ENCODE measurements around the gene TBC1D8. TPM values are rescaled to one million over a fixed set of nuclear protein-coding genes. Genes with fewer than 3 reads are reported as not detected.

The TBC1D8 gene
- total RNA-seq, 2 experiments from 2014 or later = 0.12 to 0.45 TPM

DNA sequence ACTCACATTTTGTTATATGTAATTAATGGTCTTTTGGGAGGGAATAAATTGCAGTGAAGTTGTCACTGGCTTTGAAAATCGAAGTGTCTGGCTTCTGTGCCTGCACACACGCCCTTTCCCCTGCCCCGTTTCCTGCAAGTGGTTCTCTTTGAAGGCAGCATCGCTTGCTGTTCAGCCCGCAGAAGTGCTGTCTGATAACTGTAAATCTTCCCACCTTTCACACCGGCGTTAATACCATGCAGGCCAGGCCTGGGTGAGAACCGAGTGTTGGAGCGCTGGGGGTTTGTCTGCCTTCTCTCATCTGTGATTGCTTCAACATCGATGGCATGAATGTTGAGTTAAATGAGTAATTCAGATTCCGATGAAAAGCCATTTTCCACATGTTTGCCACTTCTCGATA lies 187.0 kb downstream of the TBC1D8 start:
- DNase-seq (no peak), ATAC-seq (no peak)
- H3K36me3 Mint-ChIP-seq = no peaks in the 10 kb centered on the region
- no peak overlapping the region for H3K27ac Mint-ChIP-seq
- no peaks in the 10 kb centered on the region for H3K27me3 Mint-ChIP-seq
- H3K4me1 Mint-ChIP-seq = no peaks in the 10 kb centered on the region
- no peak overlapping the region for H3K4me3 Mint-ChIP-seq
- CTCF ChIA-PET = no interaction called here
- no peaks in the 10 kb centered on the region for H3K9me3 Mint-ChIP-seq (ENCODE audit: low read depth)

DNA sequence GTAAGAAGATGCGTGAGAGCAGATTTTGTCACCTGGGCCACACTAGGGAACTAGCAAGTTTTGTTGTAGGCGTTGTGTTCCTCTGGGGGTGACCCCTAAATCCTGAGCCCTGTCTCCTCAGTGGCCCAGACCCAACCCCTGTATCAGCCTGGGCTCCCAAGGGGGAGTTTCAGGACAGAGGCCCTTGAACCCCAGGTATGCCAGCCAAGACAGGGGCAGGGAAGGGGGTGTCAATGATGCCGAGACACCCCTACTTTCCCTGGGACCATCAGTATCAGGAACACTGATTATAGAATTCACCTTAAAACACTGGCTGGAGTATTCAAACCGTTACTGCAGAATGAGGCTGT lies 188.2 kb downstream of the TBC1D8 start:
- CTCF ChIA-PET = no interaction called here
- no peaks in the 10 kb centered on the region for H3K36me3 Mint-ChIP-seq
- ATAC-seq = no peak

DNA sequence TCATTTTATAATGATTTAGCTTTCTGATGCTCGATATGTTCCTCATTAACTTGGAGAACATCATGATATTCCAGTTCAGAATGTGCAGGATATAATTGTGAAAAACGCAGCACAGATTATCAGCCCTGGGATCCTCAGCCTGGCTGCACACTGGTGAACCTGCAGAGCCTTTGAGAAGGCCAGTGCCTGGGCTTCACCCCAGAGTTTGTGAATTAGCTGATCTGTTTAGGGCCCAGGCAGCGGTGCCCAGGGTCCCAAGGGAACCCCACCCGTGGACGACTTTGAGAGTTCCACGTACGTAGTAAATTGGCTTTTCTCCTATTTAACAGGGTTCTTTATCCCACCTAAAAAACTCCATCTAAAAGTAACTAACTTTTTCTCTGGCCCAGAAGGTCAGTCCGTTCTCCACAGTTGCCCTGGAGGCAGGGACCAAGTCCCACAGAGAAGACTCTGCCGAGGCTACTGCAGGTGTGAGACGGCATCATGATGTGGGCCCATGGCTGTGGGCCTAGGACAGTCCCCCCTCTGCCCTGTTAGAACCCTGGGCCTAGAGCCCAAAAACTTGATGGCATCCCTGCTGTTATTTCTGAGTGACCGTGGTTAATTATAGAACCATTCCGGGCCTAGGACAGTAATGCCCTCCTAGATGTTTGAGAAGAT lies 188.7 kb downstream of the TBC1D8 start:
- H3K4me1 Mint-ChIP-seq = no peaks in the 10 kb centered on the region
- H3K27ac Mint-ChIP-seq = no peak overlapping the region
- H3K9me3 Mint-ChIP-seq (ENCODE audit: low read depth) = no peaks in the 10 kb centered on the region
- DNase-seq (no peak), ATAC-seq (no peak)
- H3K36me3 Mint-ChIP-seq = no peaks in the 10 kb centered on the region
- CTCF ChIA-PET = no interaction called here
- no peak overlapping the region for H3K4me3 Mint-ChIP-seq
- H3K27me3 Mint-ChIP-seq = no peaks in the 10 kb centered on the region

More for the DNA sequence above, 188.2 kb downstream of the TBC1D8 start:
- Mint-ChIP-seq H3K27ac (no peak overlapping the region), H3K4me1 (no peaks in the 10 kb centered on the region), H3K27me3 (no peaks in the 10 kb centered on the region), H3K9me3 (ENCODE audit: low read depth) (no peaks in the 10 kb centered on the region), H3K4me3 (no peak overlapping the region)
- no peak for DNase-seq

DNA sequence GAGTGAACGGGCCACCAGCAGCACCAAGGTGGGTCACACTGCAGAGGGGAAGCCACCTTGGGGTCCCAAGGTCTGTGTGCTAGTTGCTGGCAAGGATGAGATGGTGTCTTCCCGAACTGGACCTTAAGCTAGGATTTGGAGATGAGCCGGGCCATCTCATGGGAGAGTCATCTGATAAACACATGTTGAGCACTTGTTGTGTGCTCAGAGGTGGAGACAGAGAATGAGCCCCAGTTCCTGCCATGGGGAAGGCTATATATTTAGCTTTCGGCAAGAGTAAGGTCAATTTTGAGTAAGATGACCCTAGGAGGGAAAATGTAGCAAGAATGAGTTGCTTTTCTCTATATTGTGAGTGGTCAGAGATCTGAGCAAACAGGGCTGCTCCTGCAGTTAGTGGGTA lies 190.5 kb downstream of the TBC1D8 start:
- ATAC-seq = no peak
- no peaks in the 10 kb centered on the region for H3K4me1 Mint-ChIP-seq
- H3K4me3 Mint-ChIP-seq = no peak overlapping the region
- DNase-seq = no peak
- no peaks in the 10 kb centered on the region for H3K27me3 Mint-ChIP-seq
- no peaks in the 10 kb centered on the region for H3K36me3 Mint-ChIP-seq
- H3K27ac Mint-ChIP-seq = no peak overlapping the region
- CTCF ChIA-PET = no interaction called here
- H3K9me3 Mint-ChIP-seq (ENCODE audit: low read depth) = no peaks in the 10 kb centered on the region

DNA sequence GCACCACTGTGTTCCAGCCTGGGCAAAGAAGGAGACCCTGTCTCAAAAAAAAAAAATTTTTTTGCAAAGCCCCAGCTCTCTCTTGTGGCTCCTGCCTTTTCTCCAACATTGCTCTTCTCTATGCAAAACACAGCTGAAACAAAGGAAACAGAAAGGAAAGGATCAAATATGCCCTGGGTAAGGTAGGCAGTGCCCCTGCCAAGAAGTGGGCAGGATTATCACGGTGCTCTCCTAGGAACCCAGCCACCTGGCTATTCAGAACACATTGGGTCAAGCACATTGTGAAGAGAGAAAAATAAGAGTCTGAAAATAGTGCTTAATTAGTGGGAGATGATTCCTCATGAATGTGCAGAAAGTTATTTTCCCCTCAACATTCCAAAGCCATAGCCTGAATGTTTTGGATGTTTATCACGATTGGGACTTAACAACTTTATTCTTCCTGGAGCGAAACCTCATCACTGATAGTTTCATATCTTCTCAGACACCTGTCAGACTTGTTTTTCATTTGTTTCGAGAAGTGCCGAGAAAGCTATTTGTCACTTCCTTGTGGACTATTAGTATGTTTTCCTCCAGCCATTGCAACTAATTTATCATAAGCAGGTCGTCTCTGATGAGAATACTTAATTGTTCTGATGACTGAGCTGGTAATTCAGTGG lies 191.8 kb downstream of the TBC1D8 start:
- no peaks in the 10 kb centered on the region for H3K9me3 Mint-ChIP-seq (ENCODE audit: low read depth)
- no peaks in the 10 kb centered on the region for H3K36me3 Mint-ChIP-seq
- H3K4me3 Mint-ChIP-seq = no peak overlapping the region
- ATAC-seq = no peak
- H3K4me1 Mint-ChIP-seq = no peaks in the 10 kb centered on the region
- no peaks in the 10 kb centered on the region for H3K27me3 Mint-ChIP-seq
- CTCF ChIA-PET = no interaction called here
- no peak for DNase-seq
- H3K27ac Mint-ChIP-seq = no peak overlapping the region

DNA sequence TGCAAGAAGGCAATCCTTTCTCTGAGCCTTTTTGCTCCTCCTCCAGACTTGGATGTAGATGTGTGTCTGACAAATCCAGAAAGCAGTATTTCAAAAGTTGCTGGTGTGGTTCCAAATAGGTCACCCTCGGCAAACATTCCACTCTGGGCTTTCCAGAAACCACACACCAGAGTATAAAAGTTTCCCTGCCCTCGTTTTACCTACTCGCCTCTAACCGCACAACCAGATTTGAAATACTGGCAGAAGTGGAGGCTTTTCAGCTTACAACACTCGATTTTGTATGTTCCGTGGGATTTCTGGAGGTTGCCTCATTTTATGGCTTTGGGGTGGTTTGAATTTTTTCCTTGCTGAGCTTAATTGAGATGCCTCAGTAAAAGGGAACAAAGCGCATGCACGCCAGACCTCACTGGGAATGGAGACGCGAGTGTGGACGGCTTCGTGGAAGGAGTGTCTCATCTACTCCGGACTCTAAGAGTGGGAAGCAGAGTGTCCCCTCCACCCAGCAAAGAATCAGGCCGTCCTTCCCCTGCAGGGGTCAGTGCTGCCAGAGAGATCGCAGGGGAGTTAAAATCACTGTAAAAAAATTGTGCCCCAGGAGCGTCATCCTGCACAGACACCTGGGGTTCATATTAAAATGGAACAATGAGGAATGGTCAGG lies 193.1 kb downstream of the TBC1D8 start:
- no peaks in the 10 kb centered on the region for H3K9me3 Mint-ChIP-seq (ENCODE audit: low read depth)
- H3K27ac Mint-ChIP-seq = no peak overlapping the region
- H3K4me1 Mint-ChIP-seq = peaks cover 1% of the 10 kb centered on the region
- H3K36me3 Mint-ChIP-seq = no peaks in the 10 kb centered on the region
- CTCF ChIA-PET = no interaction called here
- H3K27me3 Mint-ChIP-seq = no peaks in the 10 kb centered on the region
- ATAC-seq (no peak), DNase-seq (no peak)
- no peak overlapping the region for H3K4me3 Mint-ChIP-seq

Other genes with a start within 250 kb of the TBC1D8 start
- 1,000 to 10,000 TPM; 1,012 to 1,324 TPM for gene RPL31, start 149.1 kb downstream of the TBC1D8 start, total RNA-seq
- gene CNOT11, start 101.5 kb upstream of the TBC1D8 start, total RNA-seq = 10 to 100 TPM; 57.4 to 71.9 TPM
- gene RNF149, start 157.3 kb upstream of the TBC1D8 start, total RNA-seq = 100 to 1,000 TPM in 1 of 2 experiments, 10 to 100 TPM in 1; 72.3 to 100 TPM
- gene CREG2, start 236.1 kb upstream of the TBC1D8 start, total RNA-seq = not detected

All from activated CD8-positive, alpha-beta memory T cell treated with anti-CD3 and anti-CD28 coated beads, Interleukin-2, amount 10 ng/mL, durations not matched to agents 7 days and 5 days (primary cell).